ENCODE measurements around the gene CD200.

DNA sequence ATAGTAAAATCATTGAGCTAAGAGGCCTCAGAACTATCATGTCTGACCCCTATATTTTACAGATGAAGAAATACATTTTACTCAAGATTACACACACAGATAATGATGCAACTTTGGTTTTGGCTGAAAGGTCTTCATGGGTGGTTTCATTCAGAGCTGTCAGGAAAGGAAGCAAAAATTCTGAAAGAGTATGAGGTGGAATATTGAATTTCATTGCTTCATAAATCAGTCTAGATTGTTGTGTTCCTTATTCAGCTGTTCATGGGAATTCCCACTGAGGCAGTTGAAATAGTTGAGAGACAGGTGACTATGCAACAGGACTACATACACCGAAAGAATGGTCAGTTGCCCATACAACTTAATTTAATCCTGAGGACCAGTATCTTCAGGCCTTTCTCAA is 39.4 kb downstream of the CD200 start:
- TF ChIP-seq, protein P1, sequence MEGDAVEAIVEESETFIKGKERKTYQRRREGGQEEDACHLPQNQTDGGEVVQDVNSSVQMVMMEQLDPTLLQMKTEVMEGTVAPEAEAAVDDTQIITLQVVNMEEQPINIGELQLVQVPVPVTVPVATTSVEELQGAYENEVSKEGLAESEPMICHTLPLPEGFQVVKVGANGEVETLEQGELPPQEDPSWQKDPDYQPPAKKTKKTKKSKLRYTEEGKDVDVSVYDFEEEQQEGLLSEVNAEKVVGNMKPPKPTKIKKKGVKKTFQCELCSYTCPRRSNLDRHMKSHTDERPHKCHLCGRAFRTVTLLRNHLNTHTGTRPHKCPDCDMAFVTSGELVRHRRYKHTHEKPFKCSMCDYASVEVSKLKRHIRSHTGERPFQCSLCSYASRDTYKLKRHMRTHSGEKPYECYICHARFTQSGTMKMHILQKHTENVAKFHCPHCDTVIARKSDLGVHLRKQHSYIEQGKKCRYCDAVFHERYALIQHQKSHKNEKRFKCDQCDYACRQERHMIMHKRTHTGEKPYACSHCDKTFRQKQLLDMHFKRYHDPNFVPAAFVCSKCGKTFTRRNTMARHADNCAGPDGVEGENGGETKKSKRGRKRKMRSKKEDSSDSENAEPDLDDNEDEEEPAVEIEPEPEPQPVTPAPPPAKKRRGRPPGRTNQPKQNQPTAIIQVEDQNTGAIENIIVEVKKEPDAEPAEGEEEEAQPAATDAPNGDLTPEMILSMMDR (IDR thresholded peaks at IDR 0.05) = no peak
- TF ChIP-seq POLR2A (IDR thresholded peaks at IDR 0.05; ENCODE audit: low read depth) = no peak
- no peak for TF ChIP-seq EP300 (IDR thresholded peaks at IDR 0.05)

Measured in esophagus muscularis mucosa (tissue), 4 donors.